LNCaP clone FGC (cell line): ENCODE measurements around the gene ARID1B.

ENCODE experiments used
- DNase-seq: peaks from one replicate; pipeline ENCODE4 v3.0.0-alpha.2; 2011; ENCODE audit warnings: low read depth
- H3K4me3 ChIP-seq: 2 replicates; pipeline ENCODE4 v1.5.1; 2011; ENCODE audit warnings: mild to moderate bottlenecking, low read depth, low read length, control low read depth
- CTCF ChIP-seq: IDR thresholded peaks from 2 replicates; pipeline ENCODE4 v1.5.1; 2012; ENCODE audit warnings: mild to moderate bottlenecking; ENCODE audit not compliant: control insufficient read depth, insufficient read depth; ENCODE audit errors: extremely low read depth

ARID1B gene

GRCh38 chr6:157171801-157172200 is 394.6 kb downstream of the ARID1B start:
- TF ChIP-seq CTCF = no peak
- DNase-seq = no peak

GRCh38 chr6:157172231-157172701 is 395.1 kb downstream of the ARID1B start:
- H3K4me3 ChIP-seq = no peak overlapping the region
- no peak for TF ChIP-seq CTCF
- DNase-seq = no peak

More at GRCh38 chr6:157171801-157172200, 394.6 kb downstream of the ARID1B start:
- no peak overlapping the region for H3K4me3 ChIP-seq

DNA sequence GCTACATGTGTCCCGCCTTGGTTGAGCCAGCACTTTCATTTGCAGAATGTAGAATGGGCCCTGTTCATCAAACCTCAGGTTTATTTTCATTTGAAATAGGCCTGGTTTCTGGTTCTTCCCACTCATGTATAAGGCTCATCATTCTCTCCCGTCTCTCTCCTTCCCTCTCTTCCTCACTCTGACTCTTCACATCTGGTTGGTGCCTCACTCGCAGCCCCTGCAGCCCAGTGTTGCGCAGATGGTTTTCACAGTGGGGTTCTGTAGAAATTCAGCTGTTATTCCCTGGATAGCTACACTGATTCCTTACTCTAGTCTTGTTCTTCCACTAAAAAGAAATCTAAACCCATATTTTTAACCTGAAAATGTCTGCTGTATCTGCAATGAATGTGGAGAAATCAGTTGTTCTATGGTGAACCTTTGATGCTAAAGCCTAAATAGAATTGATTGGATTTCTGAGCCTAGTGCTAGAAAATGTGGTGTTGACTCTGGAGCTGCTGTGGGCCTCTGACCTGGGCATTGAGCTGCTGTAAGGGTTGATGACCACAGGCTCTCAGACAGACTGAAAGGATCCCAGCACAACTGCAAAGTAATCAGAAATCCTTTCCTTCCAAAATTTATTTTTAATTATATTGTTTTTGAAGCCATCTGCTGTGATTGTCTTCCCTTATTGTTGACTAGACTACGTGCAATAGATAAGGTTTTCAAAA is 395.8 kb downstream of the ARID1B start:
- H3K4me3 ChIP-seq = no peak overlapping the region
- DNase-seq = no peak
- no peak for TF ChIP-seq CTCF

GRCh38 chr6:157173776-157174175 is 396.6 kb downstream of the ARID1B start:
- H3K4me3 ChIP-seq = no peak overlapping the region
- no peak for DNase-seq
- TF ChIP-seq CTCF = no peak

- TF ChIP-seq CTCF = no peak
- no peak for DNase-seq
- no peak overlapping the region for H3K4me3 ChIP-seq
Observed at GRCh38 chr6:157174731-157175130, 397.6 kb downstream of the ARID1B start.

- TF ChIP-seq CTCF = no peak
- no peak for DNase-seq
- no peak overlapping the region for H3K4me3 ChIP-seq
Observed at GRCh38 chr6:157177731-157178336, 400.7 kb downstream of the ARID1B start.

DNA sequence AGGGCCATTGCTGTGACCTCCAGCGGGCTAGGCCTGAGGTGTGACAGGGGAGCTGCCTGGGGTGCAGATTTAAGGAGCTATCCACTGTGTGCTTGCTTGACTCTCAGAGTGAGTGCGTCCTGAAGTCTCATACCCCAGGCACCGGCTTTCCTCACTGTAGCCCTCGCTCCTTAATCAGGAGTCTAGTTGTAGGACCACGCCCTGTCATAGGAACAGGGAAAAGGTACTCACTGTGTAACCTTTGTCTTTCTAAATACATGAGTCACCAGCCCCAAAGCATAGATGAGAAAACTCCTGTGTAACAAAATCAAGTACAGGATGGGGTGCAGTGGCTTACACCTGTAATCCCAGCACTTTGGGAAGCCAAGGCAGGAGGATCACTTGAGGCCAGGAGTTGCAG is 404.5 kb downstream of the ARID1B start:
- H3K4me3 ChIP-seq = no peak overlapping the region
- TF ChIP-seq CTCF = no peak
- no peak for DNase-seq
